Endothelial cell of umbilical vein (primary cell): ENCODE data around the gene SLC12A8. TPM values are rescaled to one million over a fixed set of nuclear protein-coding genes. Genes with fewer than 3 reads are reported as not detected.

Experiments
- BruUV-seq: library from RNA; stranded (reverse); fragments of 400-500 nt; replicated peaks from 2 replicates; lab custom pipeline; 2021; lab: Mats Ljungman, UMichigan
- CTCF ChIA-PET: fragments of 300-600, 350-600 bp; sonication (Branson Sonifier 250); formaldehyde crosslinking; loops from one replicate; lab custom pipeline; 2021; ENCODE audit warnings: antibody characterized with exemption, inconsistent platforms; lab: Charles Lee
- POLR2A ChIA-PET: fragments of 300-600, 350-600 bp; sonication (Branson Sonifier 250); formaldehyde crosslinking; loops from one replicate; lab custom pipeline; 2021; ENCODE audit warnings: antibody characterized with exemption, inconsistent platforms; lab: Charles Lee
- DNase-seq: peaks from one replicate; pipeline ENCODE4 v3.0.0-alpha.2; 2011; ENCODE audit warnings: low read depth, low spot score
- FAIRE-seq: peaks from 2 replicates; lab custom pipeline; 2011; peaks lifted over from hg19 to GRCh38; lab: Jason Lieb, UNC
- H2AFZ ChIP-seq: 2 replicates; pipeline ENCODE4 v1.6.0; 2012; ENCODE audit warnings: low read depth, low read length, control low read depth, inconsistent platforms
- H3K27ac ChIP-seq: 2 replicates; pipeline ENCODE4 v1.5.1; 2011; ENCODE audit warnings: low read depth, mild to moderate bottlenecking, control low read depth, low read length, moderate library complexity; ENCODE audit not compliant: insufficient read depth
- H3K27me3 ChIP-seq, 2 experiments: 2 replicates each; pipeline versions ENCODE4 v1.6.0 to v1.6.1; 2011; ENCODE audit warnings: low read length in 2 of 2, mixed read lengths in 1 of 2; ENCODE audit not compliant: control insufficient read depth in 2 of 2, insufficient read depth in 2 of 2
- H3K36me3 ChIP-seq, 2 experiments: 2 replicates in 1 of 2; 3 replicates in 1 of 2; pipeline ENCODE4 v1.5.1; 2011; ENCODE audit warnings: low read length in 2 of 2, mild to moderate bottlenecking in 1 of 2, moderate library complexity in 1 of 2; ENCODE audit not compliant: control insufficient read depth in 2 of 2, insufficient read depth in 2 of 2; ENCODE audit errors: extremely low read depth in 1 of 2
- H3K4me1 ChIP-seq: 3 replicates; pipeline ENCODE4 v1.5.1; 2011; ENCODE audit warnings: mild to moderate bottlenecking, low read length; ENCODE audit not compliant: control insufficient read depth, insufficient read depth; ENCODE audit errors: extremely low read depth
- H3K4me2 ChIP-seq: 2 replicates; pipeline ENCODE4 v1.6.1; 2011; ENCODE audit warnings: low read length, control low read depth, mixed read lengths; ENCODE audit not compliant: insufficient read depth
- H3K4me3 ChIP-seq, 3 experiments: fragments of 200-600 bp in 1 of 3; sonication (generic), shearing (Covaris generic) in 1 of 3; replicated peaks in 1 of 3; 2 replicates each; pipeline ENCODE4 v1.5.1; 2011 to 2016; ENCODE audit warnings: control low read depth in 3 of 3, low read length in 3 of 3, mild to moderate bottlenecking in 2 of 3, inconsistent platforms in 1 of 3, low read depth in 1 of 3, moderate library complexity in 1 of 3; ENCODE audit not compliant: insufficient read depth in 1 of 3
- H3K79me2 ChIP-seq: 2 replicates; pipeline ENCODE4 v1.6.0; 2012; ENCODE audit warnings: low read length, inconsistent platforms; ENCODE audit not compliant: control insufficient read depth, insufficient read depth
- H3K9ac ChIP-seq: replicated peaks from 2 replicates; pipeline ENCODE3; 2011; ENCODE audit warnings: low read length, control low read depth; ENCODE audit not compliant: insufficient read depth; ENCODE audit errors: extremely low read depth
- H3K9me1 ChIP-seq: replicated peaks from 3 replicates; pipeline ENCODE4 v1.6.0; 2011; ENCODE audit warnings: mild to moderate bottlenecking, low read length; ENCODE audit not compliant: control insufficient read depth, insufficient read depth; ENCODE audit errors: extremely low read depth
- H3K9me3 ChIP-seq: replicated peaks from 2 replicates; pipeline ENCODE4 v1.5.1; 2012; ENCODE audit warnings: low read length, inconsistent platforms; ENCODE audit not compliant: control insufficient read depth, insufficient read depth
- H4K20me1 ChIP-seq: replicated peaks from 2 replicates; pipeline ENCODE3; 2011; ENCODE audit warnings: mild to moderate bottlenecking, low read length; ENCODE audit not compliant: control insufficient read depth, insufficient read depth; ENCODE audit errors: extremely low read depth
- EZH2 ChIP-seq: IDR thresholded peaks from 2 replicates; pipeline ENCODE4 v1.6.1; 2012; ENCODE audit warnings: borderline replicate concordance, low read depth, mild to moderate bottlenecking, moderate library complexity, low read length, inconsistent platforms; ENCODE audit not compliant: severe bottlenecking
- FOS ChIP-seq: IDR thresholded peaks from 2 replicates; pipeline ENCODE4 v1.6.1; 2011; ENCODE audit warnings: mild to moderate bottlenecking, low read length, moderate library complexity, borderline replicate concordance; ENCODE audit not compliant: insufficient read depth
- GATA2 ChIP-seq: IDR thresholded peaks from 2 replicates; pipeline ENCODE4 v1.7.0; 2011; ENCODE audit warnings: low read depth, mild to moderate bottlenecking, moderate library complexity, mixed read lengths, low read length; ENCODE audit not compliant: insufficient read length, insufficient read depth
- JUN ChIP-seq: IDR thresholded peaks from 2 replicates; pipeline ENCODE4 v1.6.1; 2011; ENCODE audit warnings: borderline replicate concordance, low read depth; ENCODE audit not compliant: insufficient read length, insufficient read depth
- MYC ChIP-seq: IDR thresholded peaks from one replicate; pipeline ENCODE4 v1.6.1; 2011; ENCODE audit warnings: mild to moderate bottlenecking, low read depth, low read length
- POLR2A ChIP-seq: IDR thresholded peaks from 2 replicates; pipeline ENCODE4 v1.6.1; 2012; ENCODE audit warnings: low read depth, mild to moderate bottlenecking, control low read depth, low read length
- POLR2AphosphoS5 ChIP-seq: IDR thresholded peaks from 2 replicates; pipeline ENCODE4 v1.6.1; 2012; ENCODE audit warnings: low read depth, mild to moderate bottlenecking, control low read depth, low read length, moderate library complexity; ENCODE audit not compliant: insufficient read depth
- dilution Hi-C: fragments of 300-500 bp; cut with MboI; formaldehyde crosslinking; loops from one replicate; pipeline ENCODE4 v1.15.0; 2019; ENCODE audit warnings: low sequenced_read_pairs; ENCODE audit not compliant: extremely low pct_ligation_motif_present
- intact Hi-C: fragments of 100-400 bp; cut with micrococcal nuclease; formaldehyde crosslinking; loops from one replicate; pipeline ENCODE4 v1.10.0; 2022
- polyA plus RNA-seq, 4 experiments: library from polyadenylated mRNA; depleted of rRNA in 3 of 4; stranded (reverse) in 3 of 4; unstranded in 1 of 4; fragments of >200 nt; gene quantifications; 2 replicates each; pipeline versions ENCODE4 v1.2.1 to v1.2.3, GENCODE V29; 2011 to 2012; ENCODE audit warnings: missing spikeins in 1 of 4
- total RNA-seq: library from RNA; stranded (reverse); gene quantifications from 2 replicates; pipeline ENCODE4 v1.2.3, GENCODE V29; 2021
- TF ChIP-seq, protein P1 (sequence below): IDR thresholded peaks from 2 replicates; pipeline ENCODE4 v1.6.1; 2011; ENCODE audit not compliant: insufficient read depth, insufficient read length
- TF ChIP-seq, protein P2 (sequence below), 2 donors: IDR thresholded peaks; 1 replicate in 1 of 2; 2 replicates in 1 of 2; pipeline ENCODE4 v1.5.1; 2011; ENCODE audit warnings: low read length in 2 of 2, mild to moderate bottlenecking in 2 of 2, moderate library complexity in 2 of 2, control low read depth in 1 of 2, inconsistent platforms in 1 of 2, low read depth in 1 of 2; ENCODE audit not compliant: insufficient read depth in 1 of 2; ENCODE audit errors: extremely low read depth in 1 of 2

SLC12A8 gene
- total and polyA plus RNA-seq, 2 donors (not counting 3 experiments of a cell fraction or from before 2014, with no cell fraction given): 0.86 to 0.90 TPM

DNA sequence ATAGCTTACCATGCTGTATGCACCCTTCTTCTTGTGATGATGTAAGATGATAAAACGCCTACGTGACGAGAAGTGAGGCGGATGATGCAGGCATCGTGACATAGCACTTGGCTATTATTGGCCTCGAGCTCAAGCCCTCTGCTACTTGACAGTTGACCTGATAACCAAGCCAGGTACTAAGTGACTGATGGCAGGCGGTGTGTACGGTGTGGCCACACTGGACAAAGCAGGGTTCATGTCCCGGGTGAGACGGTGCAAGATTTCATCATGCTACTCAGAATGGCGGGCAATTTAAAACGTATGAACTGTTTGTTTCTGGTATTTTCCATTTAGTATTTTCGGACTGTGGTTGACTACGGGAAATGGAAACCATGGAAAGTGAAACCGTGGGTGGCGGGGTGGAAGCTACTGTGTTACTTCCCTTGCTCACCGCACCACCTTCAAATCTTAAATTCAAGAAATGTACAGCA is 57.7 kb downstream of the SLC12A8 start:
- Histone ChIP-seq H3K27ac (no peak overlapping the region), H3K9me3 (no peaks in the 10 kb centered on the region), H3K79me2 (no peaks in the 10 kb centered on the region), H3K9ac (no peak overlapping the region), H2AFZ (no peak overlapping the region), H3K9me1 (no peaks in the 10 kb centered on the region), H3K27me3 (no peaks in the 10 kb centered on the region), H3K4me1 (no peaks in the 10 kb centered on the region), H3K36me3 (no peaks in the 10 kb centered on the region), H4K20me1 (no peaks in the 10 kb centered on the region), H3K4me3 (no peak overlapping the region), H3K4me2 (no peak overlapping the region)
- no peak for FAIRE-seq
- dilution Hi-C loops (no loop called here), intact Hi-C loops (loop anchor here (10.0 kb wide), 2 partner anchors 390 to 430 kb away; no protein-coding TSS in a partner anchor)
- POLR2A ChIA-PET: no interaction called here
- BruUV-seq: no TSS peak
- CTCF ChIA-PET: no interaction called here
- TF ChIP-seq POLR2A: no peak
- TF ChIP-seq MYC: no peak
- TF ChIP-seq, protein P1, sequence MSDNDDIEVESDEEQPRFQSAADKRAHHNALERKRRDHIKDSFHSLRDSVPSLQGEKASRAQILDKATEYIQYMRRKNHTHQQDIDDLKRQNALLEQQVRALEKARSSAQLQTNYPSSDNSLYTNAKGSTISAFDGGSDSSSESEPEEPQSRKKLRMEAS: no peak
- no peak for TF ChIP-seq GATA2
- no peak for DNase-seq

GRCh38 chr3:125154110-125154509 is 58.4 kb downstream of the SLC12A8 start:
- H3K4me2 ChIP-seq: no peak overlapping the region
- H3K9me1 ChIP-seq: no peaks in the 10 kb centered on the region
- intact Hi-C loops: loop anchor here (10.0 kb wide), 2 partner anchors 389 to 431 kb away; no protein-coding TSS in a partner anchor
- no peak overlapping the region for H2AFZ ChIP-seq
- no TSS peak for BruUV-seq
- H4K20me1 ChIP-seq: no peaks in the 10 kb centered on the region
- H3K9ac ChIP-seq: no peak overlapping the region
- H3K4me3 ChIP-seq: no peak overlapping the region
- no peaks in the 10 kb centered on the region for H3K79me2 ChIP-seq
- ChIA-PET CTCF (no interaction called here), POLR2A (no interaction called here)
- no peak for FAIRE-seq
- H3K36me3 ChIP-seq: no peaks in the 10 kb centered on the region
- dilution Hi-C loops: no loop called here
- H3K27ac ChIP-seq: no peak overlapping the region
- DNase-seq: no peak
- H3K9me3 ChIP-seq: no peaks in the 10 kb centered on the region
- no peaks in the 10 kb centered on the region for H3K4me1 ChIP-seq
- no peaks in the 10 kb centered on the region for H3K27me3 ChIP-seq
- no peak for TF ChIP-seq FOS
- TF ChIP-seq, protein P1: no peak
- no peak for TF ChIP-seq POLR2AphosphoS5
- no peak for TF ChIP-seq GATA2
- no peak for TF ChIP-seq POLR2A
- TF ChIP-seq EZH2: no peak
- no peak for TF ChIP-seq JUN
- TF ChIP-seq, protein P2, sequence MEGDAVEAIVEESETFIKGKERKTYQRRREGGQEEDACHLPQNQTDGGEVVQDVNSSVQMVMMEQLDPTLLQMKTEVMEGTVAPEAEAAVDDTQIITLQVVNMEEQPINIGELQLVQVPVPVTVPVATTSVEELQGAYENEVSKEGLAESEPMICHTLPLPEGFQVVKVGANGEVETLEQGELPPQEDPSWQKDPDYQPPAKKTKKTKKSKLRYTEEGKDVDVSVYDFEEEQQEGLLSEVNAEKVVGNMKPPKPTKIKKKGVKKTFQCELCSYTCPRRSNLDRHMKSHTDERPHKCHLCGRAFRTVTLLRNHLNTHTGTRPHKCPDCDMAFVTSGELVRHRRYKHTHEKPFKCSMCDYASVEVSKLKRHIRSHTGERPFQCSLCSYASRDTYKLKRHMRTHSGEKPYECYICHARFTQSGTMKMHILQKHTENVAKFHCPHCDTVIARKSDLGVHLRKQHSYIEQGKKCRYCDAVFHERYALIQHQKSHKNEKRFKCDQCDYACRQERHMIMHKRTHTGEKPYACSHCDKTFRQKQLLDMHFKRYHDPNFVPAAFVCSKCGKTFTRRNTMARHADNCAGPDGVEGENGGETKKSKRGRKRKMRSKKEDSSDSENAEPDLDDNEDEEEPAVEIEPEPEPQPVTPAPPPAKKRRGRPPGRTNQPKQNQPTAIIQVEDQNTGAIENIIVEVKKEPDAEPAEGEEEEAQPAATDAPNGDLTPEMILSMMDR (IDR thresholded peaks at IDR 0.05; ENCODE audit: extremely low read depth in 1 of 2, insufficient read depth in 1 of 2, low read depth in 1 of 2, low read length in 2 of 2): no peak
- no peak for TF ChIP-seq MYC
